Prostate gland (tissue), 2 donors: ENCODE measurements around the gene AP3D1.

ENCODE experiments used
- CTCF ChIP-seq, 4 experiments: fragments of 200-600 bp in 2 of 4; fragments of 450-650 bp in 2 of 4; sonication (generic) in 2 of 4; IDR thresholded peaks; 1 replicate in 3 of 4; 2 replicates in 1 of 4; pipeline ENCODE4 v1.5.1; 2016 to 2019; ENCODE audit warnings: antibody characterized with exemption in 4 of 4, mild to moderate bottlenecking in 2 of 4, moderate library complexity in 2 of 4
- POLR2A ChIP-seq: fragments of 450-650 bp; IDR thresholded peaks from one replicate; pipeline ENCODE4 v1.6.1; 2016; ENCODE audit warnings: antibody characterized with exemption, mild to moderate bottlenecking
- POLR2AphosphoS5 ChIP-seq: sonication (generic); formaldehyde crosslinking; IDR thresholded peaks from one replicate; pipeline ENCODE4 v1.6.1; 2017; ENCODE audit warnings: antibody characterized with exemption

GRCh38 chr19:2149980-2150793, 1.2 kb downstream of the AP3D1 start:
- TF ChIP-seq CTCF (IDR thresholded peaks at IDR 0.05) (no peak), POLR2A (peak; percentile 16), POLR2AphosphoS5 (no peak)
